AG08395 (cell line): ENCODE results near the gene TOPAZ1.

Experiments used
- DNase-seq: peaks from one replicate; pipeline ENCODE4 v3.0.0; 2012; ENCODE audit warnings: mixed read lengths, low spot score

Gene TOPAZ1

DNA sequence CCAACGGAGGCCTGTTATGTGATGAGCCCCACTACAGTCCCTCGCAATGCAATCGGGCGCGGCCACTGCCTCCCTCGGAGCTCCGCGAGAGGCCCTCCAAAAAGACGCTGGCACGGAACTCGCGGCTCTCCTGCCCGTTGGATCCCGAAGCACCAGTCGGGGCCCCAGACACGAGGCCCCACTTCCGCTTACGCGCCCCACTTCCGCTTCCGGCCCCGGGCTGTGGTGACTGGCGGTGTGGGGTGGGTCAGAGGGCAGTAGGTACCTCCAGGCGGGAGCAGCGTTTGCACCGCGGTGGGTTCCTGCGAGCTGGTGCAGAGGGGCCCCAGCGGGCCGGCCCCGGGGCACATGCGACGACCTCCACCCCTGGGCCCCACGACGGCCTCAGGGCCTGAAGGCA is at the start of gene TOPAZ1:
Gene TOPAZ1, plus strand, starts transcription at position 181 of the 400 bp plus-strand sequence. Its CDS starts 168 bp downstream, at position 349.
- DNase-seq: no peak

DNA sequence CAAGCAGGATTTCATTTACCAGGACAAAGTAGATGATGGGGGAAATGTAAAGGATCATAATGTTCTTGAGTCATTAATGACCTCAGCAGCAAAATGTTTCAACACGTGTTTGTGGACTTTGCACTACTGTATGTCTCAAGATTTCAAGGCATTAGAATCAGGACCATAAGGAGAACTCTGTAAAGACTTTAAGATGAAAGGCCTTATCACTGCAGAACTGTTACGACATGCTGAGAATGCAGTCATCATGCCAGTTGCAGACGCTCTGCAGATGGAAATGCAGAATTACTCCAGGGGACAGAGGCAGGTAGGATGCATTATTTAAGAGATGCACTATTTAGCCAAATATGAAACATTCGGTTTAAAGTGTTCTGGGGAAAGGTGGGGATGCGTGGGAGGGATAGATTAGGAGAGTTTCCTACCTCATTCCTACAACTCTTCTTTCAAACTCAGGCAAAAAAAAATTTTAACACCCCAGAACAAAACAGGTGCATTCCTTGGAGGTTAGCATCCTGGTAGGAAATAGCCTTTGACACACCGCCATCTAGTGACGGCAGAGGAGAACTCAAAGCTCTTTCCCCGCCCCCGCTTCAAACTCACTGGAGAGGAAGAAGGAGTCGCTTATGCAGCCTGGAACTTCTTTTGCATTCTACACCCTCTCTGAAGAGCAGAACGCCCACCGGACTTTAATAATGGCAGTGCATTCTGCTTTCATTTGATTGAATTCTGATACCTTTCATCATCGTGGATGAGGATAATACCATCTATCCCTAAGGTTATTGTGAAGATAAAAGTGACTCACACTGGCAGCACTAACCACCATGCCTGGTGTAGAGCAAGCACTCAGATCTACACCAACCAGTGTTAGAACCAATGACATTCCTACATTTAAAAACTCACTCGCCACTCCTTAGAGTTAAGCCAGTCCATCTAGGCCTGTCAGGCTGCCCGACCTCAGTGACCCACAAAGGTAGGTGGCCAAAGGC is 43.1 kb upstream of the TOPAZ1 start:
- peak; percentile 82 for DNase-seq

DNA sequence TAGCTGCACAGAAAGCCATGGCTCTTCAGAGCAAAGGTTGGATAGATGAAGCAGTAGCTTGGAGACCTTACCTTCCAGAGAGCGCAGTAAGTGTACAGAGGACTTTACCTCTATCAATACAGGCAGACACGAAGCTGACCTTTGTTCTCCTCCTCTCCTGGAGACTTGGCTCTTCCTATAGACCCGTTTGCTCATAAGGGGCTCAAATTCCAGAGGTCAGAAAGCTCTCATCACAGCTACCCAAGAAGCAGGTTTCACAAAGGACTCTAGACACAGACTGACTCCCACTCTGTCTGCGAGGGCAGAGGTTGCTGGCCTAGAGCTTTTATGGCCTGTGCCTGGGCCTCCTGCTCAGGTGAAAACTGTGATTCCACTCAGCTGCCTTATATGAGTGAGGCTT is 35.4 kb upstream of the TOPAZ1 start:
- no peak for DNase-seq

- no peak for DNase-seq
These were observed 34.6 kb upstream of the TOPAZ1 start for GRCh38 chr3:44206862-44207652.

DNA sequence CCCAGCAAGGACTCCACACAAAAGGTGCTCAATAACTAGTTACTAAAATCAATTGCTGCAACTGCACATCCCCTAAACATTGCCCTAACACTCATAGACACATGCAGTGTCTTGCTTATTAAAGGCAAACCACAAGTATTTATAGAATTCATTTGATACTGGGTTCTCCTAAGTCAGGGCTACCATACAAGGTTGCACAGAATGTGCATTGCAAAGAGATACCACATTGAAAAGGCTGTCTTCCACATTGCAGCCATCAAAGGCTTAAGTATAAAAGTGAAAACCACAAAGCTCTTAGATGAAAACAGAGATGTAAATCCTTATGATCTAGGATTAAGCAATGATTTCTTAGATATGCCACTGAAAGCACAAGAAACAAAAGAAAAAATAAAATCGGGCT is 33.6 kb upstream of the TOPAZ1 start:
- DNase-seq: no peak

DNA sequence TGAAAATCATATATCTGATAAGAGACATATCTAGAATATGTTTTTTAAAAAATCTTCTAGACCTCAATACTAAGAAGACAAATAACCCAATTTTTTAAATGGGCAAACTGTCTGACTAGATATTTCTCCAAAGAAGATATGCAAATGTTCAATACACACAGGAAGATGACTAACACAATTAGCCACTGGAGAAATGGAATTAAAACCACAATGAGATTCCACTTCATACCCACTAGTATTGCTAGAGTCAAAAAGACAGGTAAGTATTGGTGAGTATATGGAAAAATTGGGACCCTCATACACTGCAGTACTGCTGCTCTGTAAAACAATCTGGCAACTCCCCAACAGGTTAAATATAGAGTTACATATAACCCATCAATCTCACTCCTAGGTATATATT is 33.1 kb upstream of the TOPAZ1 start:
- DNase-seq: no peak

DNA sequence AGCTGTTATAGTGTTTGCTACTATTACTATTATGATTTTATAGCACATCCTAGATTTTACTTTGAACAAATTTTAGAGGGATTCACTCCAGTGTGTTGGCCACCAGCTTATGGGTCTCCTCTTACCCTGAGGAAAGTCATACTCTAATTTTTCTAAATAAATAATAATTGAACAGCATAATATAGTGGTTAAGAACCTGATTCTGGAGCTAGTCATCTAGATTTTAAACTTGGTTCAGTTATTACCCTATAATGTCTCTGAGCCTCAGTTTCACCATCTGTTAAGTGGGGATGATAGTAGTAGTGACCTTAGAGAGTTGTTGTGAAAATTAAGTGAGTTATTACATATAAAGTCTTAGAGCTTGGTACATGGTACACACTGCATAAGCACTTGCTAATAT is 30.7 kb upstream of the TOPAZ1 start:
- no peak for DNase-seq

- DNase-seq: no peak
These were observed 19.3 kb upstream of the TOPAZ1 start for GRCh38 chr3:44222337-44222736.

DNA sequence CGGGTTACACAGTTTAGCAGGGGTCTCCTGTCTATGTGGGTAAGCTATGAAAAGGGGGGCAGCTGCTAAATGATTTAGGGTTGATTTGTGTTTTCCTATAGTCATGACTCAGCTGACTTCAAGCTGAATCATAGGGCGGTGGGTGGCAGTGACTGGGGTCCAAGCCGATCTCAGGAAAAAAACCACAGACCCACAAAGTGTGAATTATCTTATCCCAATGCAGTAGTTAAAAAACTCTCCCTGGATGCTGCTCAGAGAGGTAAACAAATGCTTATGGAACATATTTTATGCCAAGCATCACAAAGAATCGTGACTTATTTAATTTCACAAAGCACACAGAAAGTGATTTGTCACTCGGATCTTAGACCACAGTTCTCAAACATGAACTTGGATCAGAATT is 18.4 kb upstream of the TOPAZ1 start:
- DNase-seq: no peak

GRCh38 chr3:44224131-44224530 is 17.6 kb upstream of the TOPAZ1 start:
- no peak for DNase-seq

DNA sequence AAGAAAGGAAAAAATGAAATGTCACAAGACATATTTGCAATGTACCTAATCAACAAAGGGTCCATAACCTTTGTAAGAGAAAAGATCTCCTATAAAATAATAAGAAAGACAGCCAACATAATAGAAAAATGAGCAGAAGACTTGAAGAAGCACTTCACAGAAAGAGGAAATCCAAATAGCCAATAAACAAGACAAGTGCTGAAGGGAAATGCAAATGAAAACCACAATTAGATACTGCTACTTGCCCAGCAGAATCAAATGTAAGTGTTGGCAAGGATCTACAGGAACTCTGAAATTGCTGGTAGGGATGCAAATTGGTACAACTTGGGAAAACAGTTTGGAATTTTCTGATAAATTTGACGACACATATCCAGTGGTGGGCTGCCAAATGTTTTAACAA is 15.1 kb upstream of the TOPAZ1 start:
- no peak for DNase-seq

- DNase-seq: no peak
These were observed 14.1 kb upstream of the TOPAZ1 start for GRCh38 chr3:44227632-44228031.

DNA sequence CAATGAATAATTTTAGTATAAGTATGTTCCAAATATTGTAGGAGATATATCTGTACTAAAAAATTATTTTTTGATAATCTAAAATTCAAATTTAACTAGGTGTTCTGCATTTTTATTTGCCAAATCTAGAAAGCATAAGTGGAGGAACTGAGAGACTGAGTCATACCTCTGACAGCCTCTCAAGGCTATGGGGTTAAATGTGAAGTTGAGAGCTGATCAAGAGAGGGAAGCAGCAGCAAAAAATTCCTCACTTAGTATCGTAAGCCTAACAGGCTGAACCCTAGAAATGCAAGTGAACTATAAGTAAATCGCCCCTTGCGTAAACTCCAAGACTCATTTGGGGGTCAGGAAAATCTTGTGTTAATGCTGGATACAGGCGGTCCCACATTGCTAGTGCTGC is 12.8 kb upstream of the TOPAZ1 start:
- no peak for DNase-seq

- DNase-seq: no peak
These were observed 9.3 kb upstream of the TOPAZ1 start for GRCh38 chr3:44232407-44232806.

DNA sequence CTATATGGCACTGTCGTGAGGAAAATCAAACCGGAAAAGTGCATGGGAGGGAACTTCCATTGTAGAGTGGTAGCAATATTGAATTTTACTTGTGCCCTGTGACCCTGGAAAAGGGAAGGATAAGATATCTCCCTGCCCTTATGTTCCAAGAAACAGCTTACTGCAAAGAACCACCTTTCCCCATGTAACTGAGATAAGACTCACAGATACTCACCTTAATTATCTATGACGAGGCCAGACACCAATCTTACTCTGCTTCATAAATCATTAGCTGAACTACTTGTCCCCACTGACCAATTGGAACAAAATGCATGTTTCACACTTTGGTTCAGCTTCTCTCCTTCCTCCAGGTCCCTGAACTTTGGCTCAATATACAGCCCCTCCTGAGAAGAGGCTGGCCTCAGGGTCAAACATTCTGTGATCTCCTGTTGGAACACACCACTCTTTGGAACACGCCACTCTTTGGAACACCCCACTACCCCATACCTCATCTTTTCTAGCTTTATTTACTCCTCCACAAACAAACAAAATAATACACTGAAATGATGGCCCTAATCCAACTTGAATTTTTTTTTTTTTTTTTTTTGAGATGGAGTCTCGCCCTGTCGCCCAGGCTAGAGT is 6.9 kb upstream of the TOPAZ1 start:
- DNase-seq: no peak

DNA sequence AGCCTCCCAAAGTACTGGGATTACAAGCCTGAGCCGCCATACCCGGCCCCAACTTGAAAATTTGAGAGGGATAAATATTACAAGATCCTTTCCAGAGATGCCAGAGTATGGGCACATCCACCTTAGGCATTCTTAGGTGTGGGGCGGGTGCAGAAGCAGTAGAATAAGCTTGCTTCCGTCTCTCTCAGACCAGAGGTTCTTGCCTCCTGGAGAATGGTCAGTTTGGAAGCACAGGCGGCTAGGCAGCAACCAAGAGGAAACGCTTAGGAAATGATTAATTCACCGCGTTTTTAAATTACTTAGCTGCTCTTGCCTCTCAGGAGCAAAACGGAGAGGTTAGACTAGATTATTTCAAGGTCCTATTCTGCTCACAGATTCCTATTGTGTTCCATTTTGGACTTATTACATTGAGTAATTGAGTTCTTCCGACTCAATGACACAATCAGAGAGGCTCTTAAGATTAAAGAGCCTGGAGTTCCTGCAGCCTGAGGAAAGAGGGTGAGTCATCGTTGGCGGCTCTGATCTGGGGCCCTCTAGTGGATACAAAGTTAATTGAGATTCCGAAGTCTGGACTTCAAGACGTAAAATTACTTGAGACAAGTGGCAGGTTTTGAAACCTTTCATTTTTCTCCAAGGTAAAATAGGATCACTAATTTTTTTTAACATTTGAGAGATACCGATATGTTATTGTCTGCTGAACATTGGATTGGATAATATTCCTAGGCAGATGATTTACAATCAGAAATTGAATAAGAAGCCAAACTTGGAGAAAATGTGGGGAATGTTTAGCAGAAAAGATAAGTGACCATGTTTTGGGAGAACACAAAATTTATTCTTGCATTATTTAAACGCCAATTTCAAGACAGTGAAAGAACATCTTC is 5.8 kb upstream of the TOPAZ1 start:
- DNase-seq: peak; percentile 87

DNA sequence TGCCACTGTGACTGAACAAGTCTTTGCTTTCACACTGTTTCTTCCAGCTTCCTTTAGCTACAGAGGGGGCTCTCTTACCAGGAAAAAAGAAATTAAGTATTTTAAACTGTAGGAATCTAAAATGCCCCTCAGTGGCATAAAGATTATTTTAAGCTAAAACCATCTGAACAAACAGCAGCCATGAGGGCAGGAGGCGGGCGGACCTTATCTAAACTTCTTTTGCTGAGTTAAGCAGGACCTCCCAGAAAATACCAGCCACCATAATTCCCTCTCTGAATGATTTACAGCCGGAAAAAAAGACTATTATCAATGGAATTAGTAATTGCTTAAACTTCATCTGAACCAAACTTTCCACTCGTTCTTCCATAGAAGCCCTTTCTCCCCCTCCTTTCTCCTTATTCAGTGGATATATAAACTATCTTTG is 5.2 kb upstream of the TOPAZ1 start:
- DNase-seq: no peak

GRCh38 chr3:44237161-44237560 is 4.5 kb upstream of the TOPAZ1 start:
- DNase-seq: no peak

GRCh38 chr3:44237665-44238064 is 4.0 kb upstream of the TOPAZ1 start:
- no peak for DNase-seq

DNA sequence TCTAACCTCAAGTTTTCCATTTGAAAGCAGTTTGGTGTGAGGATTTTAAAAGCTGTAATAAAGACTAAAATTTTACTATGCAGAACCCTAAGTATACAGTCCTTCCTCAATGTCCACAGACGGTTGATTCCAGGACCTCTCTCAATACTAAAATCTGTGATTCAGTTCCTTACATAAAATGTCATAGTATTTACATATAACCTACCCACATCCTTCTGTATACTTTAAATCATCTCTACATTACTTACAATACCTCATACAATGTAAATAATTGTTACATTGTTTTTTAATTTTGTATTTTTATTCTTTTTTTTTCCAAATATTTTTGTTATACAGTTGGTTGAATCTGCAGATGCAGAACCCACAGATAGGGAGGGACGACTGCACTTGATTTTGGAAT is 2.8 kb upstream of the TOPAZ1 start:
- DNase-seq: no peak

GRCh38 chr3:44240061-44240460 is 1.6 kb upstream of the TOPAZ1 start:
- DNase-seq: no peak

DNA sequence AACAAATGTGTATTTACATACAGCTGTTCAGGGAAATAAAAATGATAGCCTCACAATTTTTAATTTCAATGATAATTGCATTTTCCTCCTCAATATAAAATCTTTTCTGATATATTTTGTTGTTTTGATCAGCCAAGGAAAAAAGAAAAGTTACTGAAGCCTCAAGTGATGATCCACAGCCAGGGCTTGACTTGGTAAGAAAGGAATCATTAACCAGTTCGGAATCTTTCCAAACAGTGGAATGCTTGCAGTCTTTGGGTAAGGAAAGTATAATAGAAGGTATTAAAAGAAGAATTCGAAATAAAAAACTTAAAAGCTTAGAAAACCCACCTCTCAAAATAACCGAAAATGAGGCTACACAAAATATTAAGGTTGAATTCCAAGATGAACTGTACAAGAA is 1.0 kb downstream of the TOPAZ1 start:
- DNase-seq: no peak
